ENCODE data around the gene KRTAP6-1.

KRTAP6-1 gene, protein sequence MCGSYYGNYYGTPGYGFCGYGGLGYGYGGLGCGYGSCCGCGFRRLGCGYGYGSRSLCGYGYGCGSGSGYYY

DNA sequence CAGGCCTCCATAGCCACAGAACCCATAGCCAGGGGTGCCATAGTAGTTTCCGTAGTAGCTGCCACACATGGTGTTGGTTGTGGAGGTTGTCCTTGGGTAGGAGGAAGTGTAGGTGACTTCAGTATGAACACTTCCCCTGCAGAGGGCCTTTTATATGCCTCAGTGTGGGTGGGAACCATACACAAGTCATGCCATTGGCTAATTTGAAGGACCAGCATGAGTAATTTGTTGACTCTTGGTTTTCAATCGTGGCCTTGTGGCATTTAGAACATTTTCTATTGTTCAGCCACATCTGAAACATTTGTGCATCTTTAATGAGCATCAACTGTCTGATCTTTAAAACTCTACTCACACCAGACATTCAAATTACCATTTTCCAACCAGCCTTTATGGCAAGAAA lies at the start of gene KRTAP6-1:
TSS of gene KRTAP6-1 (minus strand) at position 95 of the 400 bp plus-strand sequence. CDS start at position 69, 26 bp downstream.
- no peak for DNase-seq

DNA sequence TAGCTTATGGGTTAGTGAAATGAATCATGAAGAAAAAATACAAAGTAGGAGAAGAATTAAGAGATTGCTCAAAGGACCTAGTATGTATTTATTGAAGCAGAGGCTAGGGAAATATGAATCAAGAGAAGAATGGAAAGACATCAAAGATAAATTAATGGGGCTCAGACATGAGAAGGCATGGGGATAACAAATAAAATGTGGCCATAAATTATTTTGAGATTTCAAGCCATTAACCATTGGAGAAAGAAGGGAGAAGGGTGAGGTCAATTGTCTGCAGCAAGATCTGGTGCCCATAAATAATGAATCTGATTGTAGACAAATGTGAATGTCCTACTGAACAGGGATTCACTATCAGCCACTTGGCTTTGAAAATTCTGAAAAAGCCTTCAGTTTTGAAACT lies 39.2 kb upstream of the KRTAP6-1 start:
- DNase-seq: no peak

DNA sequence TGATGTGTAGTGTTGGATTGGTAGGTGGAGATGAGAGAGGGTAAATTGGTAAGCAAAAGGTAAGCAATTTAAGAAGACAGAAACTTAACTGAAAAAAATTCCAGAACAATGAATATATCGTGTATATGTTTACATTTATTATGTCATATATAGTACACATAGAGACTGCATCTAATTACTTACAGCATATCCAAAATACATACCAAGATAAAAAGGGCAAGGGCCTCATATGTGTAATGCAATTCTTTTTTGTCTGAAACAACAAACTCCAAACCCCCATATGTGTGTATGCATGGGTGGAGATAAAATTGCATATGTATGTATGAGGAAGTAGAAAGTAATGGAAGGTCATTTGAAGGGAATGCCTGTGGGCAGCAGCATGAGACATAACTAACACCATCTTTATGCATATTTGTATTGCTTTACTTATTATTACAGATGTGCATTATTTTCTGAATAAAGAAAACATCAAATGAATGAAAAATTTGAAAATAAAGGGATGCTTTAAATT lies 33.2 kb upstream of the KRTAP6-1 start:
- DNase-seq: no peak

DNA sequence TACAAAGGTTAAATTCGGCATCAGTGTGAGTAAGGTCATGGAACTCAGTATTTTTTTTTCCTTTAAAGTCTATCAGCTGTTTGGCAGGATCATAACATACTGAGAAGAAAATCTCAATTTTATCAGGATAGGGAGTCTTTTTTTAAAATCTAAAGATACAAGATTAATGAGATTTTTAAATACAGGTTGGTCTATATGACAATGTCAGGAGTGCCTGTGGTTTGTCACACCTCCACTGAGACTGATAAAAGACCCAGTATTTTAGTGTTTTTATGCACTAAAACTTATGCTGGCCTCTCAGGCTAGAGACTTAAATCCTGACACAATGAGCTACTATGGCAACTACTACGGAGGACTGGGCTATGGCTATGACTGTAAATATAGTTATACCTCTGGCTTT lies 28.8 kb upstream of the KRTAP6-1 start, which contains the start of gene KRTAP20-3:
TSS of gene KRTAP20-3 (plus strand) at position 301 of the 400 bp plus-strand sequence.
- DNase-seq: no peak

DNA sequence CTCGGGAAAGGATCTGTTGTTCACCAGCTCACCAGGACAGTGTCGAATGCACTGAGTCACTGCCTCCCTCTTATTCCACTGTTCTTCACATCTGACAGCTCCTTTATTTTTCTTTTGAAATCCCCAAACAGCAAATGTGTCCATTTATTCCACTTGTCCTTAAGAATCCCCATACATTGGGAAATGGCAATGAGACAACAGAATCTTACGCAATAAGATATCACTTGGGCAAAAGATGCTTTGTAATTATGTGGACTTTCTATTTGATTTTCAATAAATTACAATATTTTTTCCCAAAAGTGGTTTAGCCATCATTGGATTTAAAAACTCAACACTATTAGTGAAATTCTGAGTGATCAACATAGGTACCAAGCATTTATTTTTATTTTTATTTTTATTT lies 25.0 kb upstream of the KRTAP6-1 start:
- DNase-seq: no peak

DNA sequence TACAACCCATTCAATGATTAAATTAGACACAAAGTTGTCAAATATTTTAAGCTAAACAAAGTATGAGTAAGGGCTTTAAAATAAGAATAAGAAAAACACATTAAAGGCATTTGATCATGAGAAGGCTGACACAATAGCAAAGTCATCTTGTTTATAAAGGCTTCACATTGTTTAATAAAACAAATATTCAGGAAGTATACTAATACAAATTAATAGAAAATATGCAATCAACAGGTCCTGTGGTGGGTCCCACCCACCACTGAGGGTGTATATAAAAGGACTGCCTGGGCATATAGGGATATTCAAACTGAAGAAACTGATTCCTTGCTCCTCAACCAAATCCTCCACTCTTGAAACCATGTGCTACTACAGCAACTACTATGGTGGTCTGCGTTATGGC lies 21.2 kb upstream of the KRTAP6-1 start, which contains the start of gene KRTAP20-2:
TSS of gene KRTAP20-2 (plus strand) at position 301 of the 400 bp plus-strand sequence. CDS start at position 359, 58 bp downstream.
- no peak for DNase-seq

DNA sequence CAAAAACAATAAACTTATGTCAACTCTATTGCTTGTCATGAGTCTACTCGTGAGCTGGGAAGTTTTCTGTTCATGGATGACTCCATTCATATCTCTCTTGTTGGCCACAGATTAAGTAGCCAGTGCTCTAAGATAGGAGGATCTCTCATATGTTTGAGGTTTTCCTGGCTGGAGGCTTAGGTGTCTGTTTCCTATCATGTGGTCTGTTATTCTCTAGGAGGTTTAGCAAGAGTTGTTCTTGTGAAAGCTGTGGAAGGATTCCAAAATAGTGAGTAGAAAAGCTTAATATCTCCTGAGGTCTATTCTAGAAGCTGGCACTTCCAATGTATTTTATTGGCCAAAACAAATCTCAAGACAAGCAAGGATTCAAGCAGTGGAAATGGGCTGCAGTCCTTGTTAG lies 15.5 kb upstream of the KRTAP6-1 start:
- no peak for DNase-seq

DNA sequence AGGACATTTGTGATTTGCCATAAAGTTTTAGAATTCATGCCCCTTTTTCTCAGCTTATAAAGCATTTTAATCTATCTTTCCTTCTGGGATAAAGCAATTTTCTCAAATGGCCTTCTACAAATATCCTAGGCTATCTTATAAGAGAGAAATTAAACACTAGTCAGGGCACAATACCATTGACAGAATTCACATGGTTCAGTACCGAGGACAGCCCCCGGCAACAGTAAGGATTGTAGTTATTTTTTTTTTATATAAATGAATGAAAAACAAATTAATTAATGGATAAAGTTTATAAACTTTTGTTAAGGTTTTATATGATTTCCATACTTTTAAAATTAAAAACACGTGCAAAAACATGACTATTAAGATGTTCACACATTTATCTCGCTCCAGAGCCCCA lies 14.4 kb upstream of the KRTAP6-1 start:
- no peak for DNase-seq

DNA sequence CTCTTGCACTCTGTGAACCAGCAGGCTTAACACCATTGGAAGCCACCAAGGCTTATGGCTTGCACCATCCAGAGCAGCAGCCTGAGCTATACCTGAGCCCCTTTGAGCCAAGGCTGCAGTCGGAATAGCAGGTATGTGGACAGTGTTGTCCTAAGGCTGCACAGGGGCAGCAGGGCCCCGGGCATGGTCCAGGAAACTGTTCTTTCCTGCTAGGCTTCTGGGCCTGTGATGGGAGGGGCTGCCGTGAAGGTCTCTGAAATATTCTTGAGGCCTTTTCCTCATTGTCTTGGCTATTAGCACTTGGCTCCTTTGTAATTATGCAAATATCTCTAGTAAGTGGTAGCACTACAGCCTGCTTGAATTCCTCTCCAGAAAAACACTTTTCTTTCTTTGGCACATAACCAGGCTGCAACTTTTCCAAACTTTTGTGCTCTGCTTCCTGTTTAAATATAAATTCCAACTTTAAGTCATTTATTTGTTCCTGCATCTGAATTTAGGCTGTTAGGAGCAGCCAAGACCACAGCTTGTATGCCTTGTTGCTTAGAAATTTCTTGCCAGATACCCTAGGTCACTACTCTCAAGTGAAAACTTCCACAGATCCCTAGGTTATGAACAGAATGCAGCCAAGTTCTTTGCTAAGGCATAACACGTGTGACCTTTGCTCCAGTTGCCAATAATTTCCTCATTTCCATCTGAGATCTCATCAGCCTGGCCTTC lies 11.9 kb upstream of the KRTAP6-1 start:
- DNase-seq: no peak

DNA sequence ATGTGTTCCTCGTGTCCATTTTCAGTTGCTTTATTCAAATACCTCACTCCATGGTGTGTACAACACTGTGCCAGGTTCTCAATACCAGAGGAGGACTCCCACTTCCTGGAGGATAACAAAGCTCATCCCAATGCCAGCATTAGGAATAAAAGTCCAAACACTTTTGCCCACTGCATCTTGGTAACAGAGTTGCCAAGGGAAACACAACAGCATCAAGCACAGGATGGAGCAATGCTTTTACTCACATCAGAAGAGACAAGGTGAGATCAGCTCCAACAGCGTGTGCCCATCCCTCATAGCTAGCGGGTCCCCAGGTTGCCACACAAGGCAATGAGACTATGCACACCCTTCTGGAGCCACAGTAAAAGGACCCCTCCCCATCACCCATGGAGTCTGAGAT lies 9.6 kb upstream of the KRTAP6-1 start:
- DNase-seq: no peak

DNA sequence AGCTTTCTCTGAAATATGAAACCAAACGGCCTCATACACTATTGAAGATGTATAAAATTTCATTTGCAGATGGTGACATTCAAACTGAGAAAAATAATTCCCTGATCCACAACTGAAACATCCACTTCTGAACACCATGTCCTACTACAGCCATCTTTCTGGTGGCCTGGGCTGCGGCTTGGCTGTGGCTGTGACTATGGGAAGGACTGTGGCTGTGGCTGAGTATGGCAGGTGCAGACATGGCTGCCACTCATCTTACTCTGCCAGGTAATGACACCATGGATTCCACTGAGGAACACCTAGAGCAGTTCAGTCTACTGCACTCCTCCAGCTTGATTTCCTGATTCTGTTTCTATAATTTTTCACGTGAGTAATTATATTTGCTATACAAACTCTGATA lies 6.8 kb upstream of the KRTAP6-1 start, which contains the start of gene KRTAP20-4:
TSS of gene KRTAP20-4 (plus strand) at position 106 of the 400 bp plus-strand sequence.
- no peak for DNase-seq

DNA sequence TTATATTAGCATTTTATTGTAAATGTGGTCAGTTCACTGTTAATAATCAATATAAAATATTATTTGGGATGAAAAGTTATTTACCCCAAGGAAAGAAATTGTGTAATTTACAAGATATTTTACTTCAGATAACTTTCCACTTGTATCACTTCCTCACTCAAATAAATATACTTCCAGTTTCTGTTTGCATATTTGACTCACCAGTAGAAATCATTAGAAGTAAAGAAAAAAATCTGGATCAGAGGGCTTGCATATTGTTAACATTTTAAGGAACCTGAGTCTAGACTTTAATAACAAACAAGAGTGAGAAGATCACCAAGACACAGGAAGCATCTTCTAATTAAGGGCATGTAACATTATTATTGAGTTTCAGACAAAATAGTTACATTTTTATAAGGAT lies 6.3 kb upstream of the KRTAP6-1 start:
- DNase-seq: no peak

DNA sequence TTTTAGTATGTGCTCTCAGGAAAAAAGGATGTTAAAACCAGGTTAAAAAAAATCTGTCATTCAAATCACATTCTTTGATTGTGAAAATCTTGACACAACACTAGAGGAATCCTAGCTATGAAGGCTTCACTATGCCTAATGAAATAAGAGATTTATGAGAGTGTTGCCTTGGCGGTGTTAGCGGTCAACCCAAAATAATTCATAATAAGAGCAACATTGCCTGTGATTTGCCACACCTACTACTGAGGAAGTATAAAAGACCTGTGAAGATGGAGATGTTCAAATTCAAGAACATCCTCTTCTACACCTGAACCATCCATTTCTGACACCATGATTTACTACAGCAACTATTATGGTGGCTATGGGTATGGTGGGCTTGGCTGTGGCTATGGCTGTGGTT lies 2.4 kb upstream of the KRTAP6-1 start, which contains the start of gene KRTAP20-1:
TSS of gene KRTAP20-1 (plus strand) at position 301 of the 400 bp plus-strand sequence. CDS start at position 331, 30 bp downstream.
- no peak for DNase-seq

DNA sequence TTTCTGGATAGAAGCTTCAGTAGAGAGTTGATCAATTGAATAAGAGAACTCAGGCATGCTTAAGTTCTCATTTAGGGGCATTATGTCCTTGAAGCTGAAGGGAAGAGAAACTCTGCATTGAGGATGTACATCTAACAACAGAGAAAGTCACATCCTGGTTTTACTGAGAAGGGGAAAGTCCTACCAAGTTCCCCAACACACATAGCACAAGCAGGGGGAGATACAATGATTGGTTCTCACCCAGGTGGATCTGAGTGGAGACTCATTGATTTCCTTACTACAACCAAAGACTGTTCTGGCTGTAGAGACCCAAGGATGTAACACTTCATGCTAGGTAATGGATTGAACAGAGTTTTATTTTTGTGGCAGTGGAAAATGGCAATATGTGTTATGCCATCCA lies 1.5 kb upstream of the KRTAP6-1 start:
- DNase-seq: no peak

DNA sequence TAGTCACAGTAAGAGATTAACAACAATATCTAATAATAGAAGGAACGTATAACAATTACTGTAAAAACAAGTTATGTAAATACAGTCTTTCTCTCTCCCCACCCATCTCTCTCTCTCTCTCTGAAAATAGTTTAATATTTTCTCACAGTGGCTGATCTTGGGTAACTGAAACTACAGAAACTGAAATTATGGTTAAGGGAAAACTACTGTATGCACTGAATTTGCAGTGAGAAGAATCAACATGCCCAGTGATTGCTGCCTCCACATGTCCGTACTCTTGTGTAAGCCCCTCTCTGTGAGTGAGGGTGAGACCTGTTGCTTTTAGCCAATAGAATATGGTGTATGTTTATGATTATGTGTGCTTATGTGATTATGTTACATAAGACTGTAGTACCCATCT lies 1.6 kb downstream of the KRTAP6-1 start:
- no peak for DNase-seq

DNA sequence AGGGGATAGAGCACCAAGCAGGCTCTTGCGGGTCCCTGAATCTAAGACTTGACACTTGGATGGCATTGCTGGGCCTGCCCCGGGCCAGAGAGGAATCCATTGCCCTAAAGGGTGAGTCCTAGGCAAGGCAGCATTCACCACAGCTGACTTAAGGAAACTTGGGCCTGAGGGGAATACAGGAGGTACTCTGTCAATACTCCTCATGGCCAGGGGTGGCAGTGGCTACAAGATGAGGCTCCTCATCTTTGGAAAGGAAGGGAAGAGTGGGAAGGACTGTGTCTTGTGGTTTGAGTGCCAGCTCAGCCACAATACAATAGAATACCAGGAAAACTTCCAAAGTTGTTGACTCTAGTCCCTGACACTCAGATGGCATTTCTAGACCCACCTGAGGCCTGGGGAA lies 7.8 kb downstream of the KRTAP6-1 start:
- DNase-seq: no peak

DNA sequence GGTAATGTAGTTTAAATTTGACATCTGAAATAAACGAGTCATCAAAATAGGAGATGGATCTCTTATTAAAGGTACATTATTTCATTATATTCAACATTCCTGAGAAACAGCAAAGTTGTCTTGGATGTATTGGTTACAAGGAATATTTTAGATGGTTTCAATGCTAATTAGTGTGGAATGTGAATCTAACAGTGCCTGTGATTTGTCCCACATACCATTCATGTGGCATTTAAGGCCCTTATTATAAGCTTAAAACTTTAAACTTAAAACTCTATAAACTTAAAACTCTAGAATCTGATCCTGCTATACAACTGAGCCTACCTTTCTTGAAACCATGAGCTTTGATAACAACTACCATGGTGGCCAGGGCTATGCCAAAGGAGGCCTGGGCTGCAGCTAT lies 12.9 kb downstream of the KRTAP6-1 start, which contains the start of gene KRTAP22-1:
TSS of gene KRTAP22-1 (plus strand) at position 301 of the 400 bp plus-strand sequence.
- DNase-seq: no peak

DNA sequence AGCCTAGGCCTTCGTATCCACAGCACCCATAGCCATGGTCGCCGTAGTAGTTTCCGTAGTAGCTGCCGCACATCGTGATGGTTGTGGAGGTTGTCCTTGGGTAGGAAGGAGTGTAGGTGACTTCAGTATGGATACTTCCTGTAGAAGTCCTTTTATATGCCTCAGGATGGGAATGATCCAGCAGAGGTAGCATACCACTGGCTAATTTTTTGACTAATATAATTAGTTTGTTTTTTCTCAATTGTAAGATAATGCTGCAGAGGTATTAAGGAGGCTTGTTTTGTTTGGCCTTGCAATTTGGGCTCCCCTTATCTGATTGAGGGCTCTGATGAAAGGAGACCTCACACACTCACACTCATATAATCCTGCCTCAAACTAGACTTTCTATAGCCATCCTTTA lies 14.9 kb downstream of the KRTAP6-1 start, which contains the start of gene KRTAP6-2:
TSS of gene KRTAP6-2 (minus strand) at position 101 of the 400 bp plus-strand sequence. CDS start at position 73, 28 bp downstream.
- no peak for DNase-seq

DNA sequence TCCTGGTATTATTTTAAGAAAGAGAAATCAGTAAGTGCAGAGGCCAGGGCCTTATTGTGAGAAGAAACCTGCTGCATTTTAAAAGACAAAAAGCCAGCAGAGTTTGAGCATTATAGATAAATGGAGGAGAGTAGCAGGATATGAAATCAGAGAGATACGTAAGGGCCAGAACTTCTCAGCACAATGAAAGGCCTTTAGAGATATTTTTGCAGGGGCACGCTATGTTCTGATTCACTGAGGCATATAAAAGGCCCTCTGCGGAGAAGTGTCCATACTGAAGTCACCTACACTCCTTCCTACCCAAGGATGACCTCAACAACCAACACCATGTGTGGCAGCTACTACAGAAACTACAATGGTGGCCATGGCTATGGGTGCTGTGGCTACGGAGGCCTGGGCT lies 21.6 kb downstream of the KRTAP6-1 start, which contains the start of gene KRTAP6-3:
TSS of gene KRTAP6-3 (plus strand) at position 301 of the 400 bp plus-strand sequence. CDS start at position 307, 6 bp downstream.
- no peak for DNase-seq

DNA sequence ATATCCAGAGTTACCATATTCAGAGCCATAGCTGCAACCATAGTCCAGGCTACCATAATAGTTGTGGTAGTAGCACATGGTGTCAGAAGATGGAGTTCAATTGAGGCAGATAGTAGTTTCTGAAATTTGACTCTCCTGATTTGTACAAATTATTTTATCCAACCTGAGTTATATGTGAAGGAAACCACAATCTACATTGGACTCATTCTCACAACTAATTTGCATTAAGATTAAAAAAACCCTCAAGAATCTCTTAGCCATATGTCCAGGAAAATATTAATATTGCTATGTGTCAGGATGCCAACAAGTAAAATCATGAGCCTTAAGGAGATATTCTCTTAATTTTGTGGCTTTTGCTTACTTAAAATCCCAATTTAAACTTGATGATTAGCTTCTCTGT lies 23.4 kb downstream of the KRTAP6-1 start, which contains the start of gene KRTAP22-2:
TSS of gene KRTAP22-2 (minus strand) at position 101 of the 400 bp plus-strand sequence.
- no peak for DNase-seq

DNA sequence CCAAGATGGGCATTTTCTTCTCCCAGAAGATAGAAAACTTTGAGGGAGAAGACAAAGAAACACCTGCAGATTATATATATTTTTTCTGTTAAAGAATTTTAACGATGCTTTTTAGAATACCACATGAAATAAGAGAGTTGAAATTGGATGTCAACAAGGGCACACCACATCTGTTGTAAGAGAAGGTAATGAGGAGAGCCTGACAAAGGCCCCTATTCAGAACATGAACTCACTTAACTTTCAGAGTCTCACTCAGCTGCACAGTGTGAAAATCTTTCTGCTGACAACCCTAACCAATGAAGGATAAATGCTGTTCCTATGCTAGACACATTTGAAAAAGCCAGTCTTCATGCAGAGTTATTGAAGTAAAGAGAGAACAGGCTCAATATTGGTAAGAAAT lies 30.9 kb downstream of the KRTAP6-1 start:
- no peak for DNase-seq

DNA sequence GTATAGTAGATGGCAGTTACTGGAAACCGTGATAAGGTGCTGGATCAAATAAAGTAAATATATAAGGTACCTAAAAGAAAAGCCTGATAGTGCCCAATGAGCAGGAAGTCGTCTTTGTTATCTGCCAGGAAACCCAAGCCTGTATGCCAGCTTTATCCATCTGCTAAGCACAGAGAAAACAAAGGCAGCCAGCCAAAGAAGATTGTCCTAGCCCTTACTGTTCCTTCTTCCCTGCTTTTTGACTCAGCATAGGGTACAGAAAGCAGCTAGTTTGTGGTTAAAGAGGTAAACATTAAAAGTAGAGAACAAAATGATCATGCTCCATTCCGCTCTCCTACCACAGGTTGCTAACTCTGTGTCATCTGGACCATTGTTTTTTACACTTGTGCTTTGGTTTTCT lies 33.6 kb downstream of the KRTAP6-1 start:
- DNase-seq: peak; percentile 62

DNA sequence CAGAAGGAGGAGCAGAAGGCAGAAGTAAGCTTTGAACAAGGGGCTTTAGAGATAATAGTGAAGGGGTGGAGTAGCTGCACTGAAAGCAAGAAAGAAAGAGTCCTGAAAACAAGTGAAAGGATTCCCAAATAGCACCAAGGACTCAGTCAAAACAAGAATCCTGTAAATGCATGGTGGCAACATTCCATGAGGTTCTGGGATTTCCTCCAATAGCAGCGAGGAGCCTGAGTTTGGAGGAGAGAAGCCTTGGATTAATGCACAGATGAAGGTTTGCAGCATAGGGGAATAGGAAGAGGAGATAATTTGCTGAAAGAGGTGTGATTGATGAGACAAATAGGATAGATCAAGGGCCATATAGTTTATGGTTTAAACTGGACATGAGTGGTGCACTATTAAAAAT lies 34.4 kb downstream of the KRTAP6-1 start:
- peak; percentile 13 for DNase-seq

DNA sequence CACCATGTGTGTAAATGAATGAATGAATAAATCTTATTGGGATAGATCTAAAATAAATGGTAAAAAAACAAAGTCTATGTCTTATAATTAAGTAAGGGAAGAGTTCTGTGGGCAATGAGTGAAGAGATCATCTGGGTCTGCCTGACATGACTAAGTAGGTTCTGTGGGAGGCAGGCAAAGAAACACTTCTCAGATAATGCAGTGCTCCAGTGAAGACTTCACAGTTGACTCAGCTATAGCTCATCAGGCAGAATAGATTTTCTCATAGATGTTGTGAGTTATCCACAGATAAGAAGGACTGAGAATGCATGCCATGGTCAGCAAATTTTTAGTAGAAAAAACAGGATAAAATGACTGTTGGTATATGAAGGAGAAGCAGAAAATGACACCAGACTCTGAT lies 36.0 kb downstream of the KRTAP6-1 start:
- no peak for DNase-seq

Measured in NCI-H446 treated with DMSO at 0.1 percent for 48 hours (cell line).